ENCODE results near the gene DAP.

- TF ChIP-seq ZNF274 (IDR thresholded peaks at IDR 0.05; ENCODE audit: low read depth, low read length): no peak
- TF ChIP-seq SUZ12 (IDR thresholded peaks at IDR 0.05; ENCODE audit: extremely low read depth, insufficient read depth, insufficient read length): no peak
- no peak for TF ChIP-seq YY1 (IDR thresholded peaks at IDR 0.05; ENCODE audit: insufficient read depth, insufficient read length)
These were observed 37.5 kb downstream of the DAP start for GRCh38 chr5:10723514-10723913.

All from NT2/D1 (cell line).